Right lobe of liver (tissue), 4 donors: Measurements from ENCODE around the gene SPI1.

Experiments used
- POLR2A ChIP-seq: fragments of 450-650 bp; IDR thresholded peaks from one replicate; pipeline ENCODE4 v1.6.1; 2017; ENCODE audit warnings: antibody characterized with exemption, mild to moderate bottlenecking
- TF ChIP-seq, protein P1 (sequence below), 4 donors: fragments of 200-600 bp in 3 of 4; fragments of 450-650 bp in 1 of 4; IDR thresholded peaks; one replicate each; pipeline versions ENCODE4 v1.5.1 to v1.8.0; 2016 to 2022; ENCODE audit warnings: antibody characterized with exemption in 4 of 4, mild to moderate bottlenecking in 2 of 4
- donor health status: DM: no; HTN: no; CAD: no.
- donor health status: DM: no; HTN: no; CAD: no.
- donor health status: DM: no; HTN: yes; CAD: no.

- no peak for TF ChIP-seq POLR2A
- TF ChIP-seq, protein P1, sequence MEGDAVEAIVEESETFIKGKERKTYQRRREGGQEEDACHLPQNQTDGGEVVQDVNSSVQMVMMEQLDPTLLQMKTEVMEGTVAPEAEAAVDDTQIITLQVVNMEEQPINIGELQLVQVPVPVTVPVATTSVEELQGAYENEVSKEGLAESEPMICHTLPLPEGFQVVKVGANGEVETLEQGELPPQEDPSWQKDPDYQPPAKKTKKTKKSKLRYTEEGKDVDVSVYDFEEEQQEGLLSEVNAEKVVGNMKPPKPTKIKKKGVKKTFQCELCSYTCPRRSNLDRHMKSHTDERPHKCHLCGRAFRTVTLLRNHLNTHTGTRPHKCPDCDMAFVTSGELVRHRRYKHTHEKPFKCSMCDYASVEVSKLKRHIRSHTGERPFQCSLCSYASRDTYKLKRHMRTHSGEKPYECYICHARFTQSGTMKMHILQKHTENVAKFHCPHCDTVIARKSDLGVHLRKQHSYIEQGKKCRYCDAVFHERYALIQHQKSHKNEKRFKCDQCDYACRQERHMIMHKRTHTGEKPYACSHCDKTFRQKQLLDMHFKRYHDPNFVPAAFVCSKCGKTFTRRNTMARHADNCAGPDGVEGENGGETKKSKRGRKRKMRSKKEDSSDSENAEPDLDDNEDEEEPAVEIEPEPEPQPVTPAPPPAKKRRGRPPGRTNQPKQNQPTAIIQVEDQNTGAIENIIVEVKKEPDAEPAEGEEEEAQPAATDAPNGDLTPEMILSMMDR (IDR thresholded peaks at IDR 0.05): no peak
These were observed 38.3 kb downstream of the SPI1 start for GRCh38 chr11:47340010-47340409.
